GM19467 (cell line): ENCODE data around the gene SH3BP2.

Source experiments
- ATAC-seq: cut with Tn5 transposase; IDR thresholded peaks from one replicate; pipeline ENCODE4 v1.9.1; 2021; ENCODE audit warnings: mild to moderate bottlenecking, moderate library complexity; ENCODE audit not compliant: unreplicated experiment

SH3BP2 gene

DNA sequence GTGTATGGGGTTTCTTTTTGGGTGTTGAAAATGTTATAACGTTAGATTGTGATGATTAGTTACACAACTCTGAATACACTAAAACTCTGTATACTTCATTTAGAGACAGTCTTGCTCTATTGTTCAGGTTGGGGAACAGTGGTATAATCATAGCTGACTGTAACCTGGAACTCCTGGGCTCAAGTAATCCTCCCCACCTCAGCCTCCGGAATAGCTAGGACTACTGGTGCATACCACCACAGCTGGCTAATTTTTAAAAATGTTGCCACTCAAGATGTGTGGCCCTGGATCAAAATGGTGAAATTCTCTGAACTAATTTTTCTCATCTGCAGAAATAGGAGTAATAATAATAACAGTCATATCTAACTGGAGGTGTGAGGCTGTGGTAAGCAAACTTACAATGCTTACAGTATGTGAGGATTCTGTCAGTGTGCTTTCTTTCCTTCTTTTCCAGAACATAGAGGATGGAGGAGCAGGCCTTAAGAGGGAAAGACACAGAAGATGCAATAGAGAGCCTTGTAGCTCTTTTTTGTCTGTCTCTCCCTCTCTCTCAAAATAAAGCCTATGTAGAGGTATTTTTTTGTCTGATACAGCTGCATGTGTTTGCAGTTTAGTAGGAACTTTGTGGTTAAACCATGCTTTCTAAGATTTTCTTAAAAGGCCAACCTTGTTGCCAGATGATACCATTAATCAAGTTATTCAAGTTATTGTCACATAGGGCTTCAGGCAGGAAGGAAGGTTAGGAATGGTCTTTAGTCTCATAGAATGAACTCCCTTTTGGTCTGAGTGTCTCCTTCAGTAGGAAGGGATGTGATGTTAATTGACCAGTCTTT, 58.3 kb downstream of the SH3BP2 start:
- no peak for ATAC-seq

GRCh38 chr4:2852481-2852921, 59.6 kb downstream of the SH3BP2 start:
- peak; percentile 56 for ATAC-seq

GRCh38 chr4:2855584-2855983, 62.7 kb downstream of the SH3BP2 start:
- ATAC-seq: no peak

- no peak for ATAC-seq
Measured at GRCh38 chr4:2856266-2856665, 63.4 kb downstream of the SH3BP2 start.

DNA sequence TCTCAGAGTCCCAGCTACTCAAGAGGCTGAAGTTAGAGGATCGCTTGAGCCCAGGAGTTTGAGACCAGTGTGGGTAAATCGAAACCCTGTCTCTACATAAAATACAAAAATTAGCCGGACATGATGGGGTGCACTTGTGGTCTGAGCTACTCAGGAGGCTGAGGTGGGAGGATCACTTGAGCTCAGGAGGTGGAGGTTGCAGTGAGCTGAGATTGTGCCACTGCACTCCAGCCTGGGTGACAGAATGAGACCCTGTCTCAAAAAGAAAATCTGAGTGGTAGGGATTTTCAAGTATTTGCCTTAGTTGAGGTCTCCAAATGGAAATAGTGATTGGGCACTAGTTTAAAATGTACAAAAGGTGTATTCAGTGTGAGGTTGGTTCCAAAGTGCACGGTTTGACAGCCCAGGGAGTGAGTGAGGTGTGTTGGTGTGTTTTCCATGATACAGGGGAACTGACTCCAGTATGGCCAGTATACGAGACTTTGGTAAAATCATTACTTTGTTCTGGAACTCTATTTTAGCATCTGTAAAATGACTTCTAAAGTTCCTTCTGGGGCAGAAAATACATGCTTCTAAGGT, 64.6 kb downstream of the SH3BP2 start:
- ATAC-seq: no peak

GRCh38 chr4:2858451-2859217, 65.7 kb downstream of the SH3BP2 start:
- ATAC-seq: no peak

DNA sequence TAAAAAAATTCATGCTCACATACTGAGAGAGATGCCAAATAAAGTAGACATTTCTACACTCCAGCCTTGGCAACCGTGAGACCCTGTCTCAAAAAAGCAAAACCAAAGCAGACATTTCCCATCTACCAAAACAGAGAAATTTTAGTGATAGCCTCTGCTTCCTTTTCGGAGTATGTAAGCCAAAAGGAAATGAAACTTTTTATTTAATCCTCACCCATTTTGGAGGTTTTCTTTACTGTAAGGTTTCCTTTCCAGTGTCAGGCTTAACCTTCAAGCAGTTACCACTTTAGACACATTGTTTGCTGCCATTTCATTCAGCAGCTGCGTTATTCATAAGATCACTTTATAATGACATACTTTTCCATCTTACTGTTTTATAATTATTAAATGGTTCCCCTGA, 66.6 kb downstream of the SH3BP2 start:
- no peak for ATAC-seq

DNA sequence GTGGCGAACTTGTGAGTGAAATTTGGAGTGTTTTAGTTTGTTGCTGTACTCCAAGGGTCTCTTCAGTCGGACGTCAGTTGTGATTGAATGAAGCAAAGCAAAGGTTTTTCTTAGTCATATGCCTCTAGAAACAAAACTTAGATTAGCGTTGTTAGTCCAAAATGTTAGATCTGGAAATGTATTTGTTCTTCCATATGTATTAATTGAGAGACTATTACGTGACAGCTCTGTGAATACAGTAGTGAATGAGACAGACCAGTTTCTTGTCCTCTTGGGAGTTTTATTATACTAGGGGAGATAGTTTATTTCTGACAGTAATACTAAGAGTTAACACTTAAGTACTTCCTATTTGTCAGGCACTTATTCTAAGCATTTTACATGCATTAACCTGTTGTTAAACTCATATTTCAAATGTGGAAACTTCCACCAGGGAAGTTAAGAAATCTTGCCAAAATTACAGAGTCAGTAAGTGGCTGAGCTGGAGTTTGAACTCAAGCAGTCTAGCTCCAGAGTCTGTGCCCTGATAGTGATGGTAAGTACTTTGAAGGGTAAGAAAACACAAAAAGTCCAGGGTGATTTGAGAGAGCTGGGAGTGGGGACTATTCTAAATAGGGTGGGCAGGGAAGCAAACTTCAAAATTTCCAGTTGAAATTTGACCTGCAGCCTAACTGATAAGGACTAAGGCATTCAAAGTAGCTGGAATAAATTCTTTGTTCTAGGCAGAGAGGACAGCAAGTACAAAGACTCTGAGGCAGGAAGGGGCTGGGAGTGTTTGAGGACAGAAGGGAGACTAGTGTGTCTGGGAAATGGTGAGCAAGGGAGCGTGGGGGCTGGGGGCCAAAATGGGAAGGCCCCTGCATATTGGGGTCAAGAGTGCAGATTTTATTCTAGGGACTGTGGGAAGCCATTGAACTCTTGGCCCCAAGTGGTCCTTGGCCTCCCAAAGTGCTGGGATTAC, 67.8 kb downstream of the SH3BP2 start:
- no peak for ATAC-seq

DNA sequence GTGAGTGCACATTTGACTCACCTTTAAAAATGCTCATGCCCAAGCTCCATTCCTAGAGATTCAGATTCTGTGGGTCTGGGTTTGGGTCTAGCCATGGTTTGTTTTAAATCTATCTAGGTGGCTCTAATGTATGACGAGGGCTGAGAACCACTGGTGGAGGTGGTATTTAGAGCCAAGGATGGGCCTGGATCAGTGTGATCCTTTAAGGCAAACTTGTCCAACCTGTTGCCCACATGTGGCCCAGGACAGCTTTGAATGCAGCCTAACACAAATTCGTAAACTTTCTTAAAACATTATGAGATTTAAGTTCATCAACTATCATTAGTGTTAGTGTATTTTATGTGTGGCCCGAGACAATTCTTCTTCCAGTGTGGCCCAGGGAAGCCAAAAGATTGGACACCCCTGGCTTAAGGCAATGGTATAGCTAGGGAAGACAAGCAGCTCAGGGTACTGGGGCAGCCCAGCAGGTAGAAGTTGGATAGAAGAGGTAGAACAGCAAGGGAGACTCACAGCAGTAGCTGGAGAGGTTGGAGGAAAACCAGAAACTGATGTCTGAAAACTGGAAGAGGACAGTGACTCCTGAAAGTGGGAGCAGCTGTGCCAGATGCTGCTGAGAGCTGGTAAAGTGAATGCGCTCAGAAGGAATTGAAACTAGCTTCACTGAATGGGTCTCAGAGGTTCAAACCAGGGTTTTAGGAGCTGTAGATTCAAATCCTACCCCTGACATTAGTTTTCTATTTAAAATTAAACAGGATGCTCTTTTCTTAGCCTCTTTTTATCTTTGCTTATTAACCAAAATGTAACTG, 68.9 kb downstream of the SH3BP2 start:
- no peak for ATAC-seq

DNA sequence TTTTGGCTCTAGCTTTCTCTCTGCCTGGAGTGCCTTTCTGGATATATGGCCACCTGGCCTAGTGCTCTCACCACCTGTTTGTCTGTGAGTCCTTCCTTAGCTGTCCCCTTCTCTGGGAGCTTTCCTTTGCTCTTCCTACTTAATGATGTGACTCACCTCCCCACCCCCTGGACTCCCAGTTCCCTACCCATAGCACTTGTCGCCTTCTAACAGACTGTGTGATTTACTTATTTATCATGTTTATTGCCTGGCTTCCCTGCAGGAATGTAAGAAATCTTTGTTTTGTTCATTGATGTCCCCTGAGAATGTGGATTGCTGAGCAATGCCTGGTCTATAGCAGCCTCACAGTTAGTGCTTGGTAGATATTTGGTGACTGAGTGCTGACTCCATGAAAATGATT, 69.6 kb downstream of the SH3BP2 start:
- no peak for ATAC-seq

- ATAC-seq: no peak
Measured at GRCh38 chr4:2863649-2864048, 70.8 kb downstream of the SH3BP2 start.

GRCh38 chr4:2865196-2865780, 72.4 kb downstream of the SH3BP2 start:
- ATAC-seq: no peak

- ATAC-seq: no peak
Measured at GRCh38 chr4:2866160-2866861, 73.4 kb downstream of the SH3BP2 start.

- ATAC-seq: no peak
Measured at GRCh38 chr4:2866891-2867290, 74.0 kb downstream of the SH3BP2 start.

- ATAC-seq: no peak
Measured at GRCh38 chr4:2867758-2868491, 75.0 kb downstream of the SH3BP2 start.

DNA sequence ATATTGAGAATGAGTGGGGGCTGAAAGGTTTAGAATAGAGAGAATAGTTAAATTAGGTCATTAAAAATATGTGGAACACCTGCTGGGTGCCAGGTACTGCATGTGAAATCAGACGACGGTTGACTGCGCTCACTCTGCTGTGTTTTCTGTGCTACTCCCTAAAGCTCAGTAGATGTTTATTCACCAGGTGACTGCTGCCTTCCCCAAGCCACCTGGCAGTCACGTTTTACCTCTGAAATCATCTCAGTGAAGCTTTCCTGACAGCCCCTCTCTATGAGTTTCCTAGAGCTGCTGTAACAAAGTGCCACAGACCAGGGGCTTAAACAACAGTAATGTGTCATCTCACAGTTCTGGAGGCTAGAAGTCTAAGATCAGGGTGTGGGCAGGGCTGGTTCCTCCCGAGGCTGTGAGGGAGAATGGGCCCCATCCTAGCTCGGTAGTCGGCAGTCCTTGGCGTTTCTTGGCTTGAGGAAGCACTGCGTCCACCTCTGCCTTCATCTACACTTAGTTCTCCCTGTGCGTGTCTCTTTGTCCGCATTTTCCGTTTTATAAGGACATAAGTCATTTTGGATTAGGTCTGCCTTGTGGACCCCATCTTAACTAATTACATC, 76.1 kb downstream of the SH3BP2 start:
- no peak for ATAC-seq

DNA sequence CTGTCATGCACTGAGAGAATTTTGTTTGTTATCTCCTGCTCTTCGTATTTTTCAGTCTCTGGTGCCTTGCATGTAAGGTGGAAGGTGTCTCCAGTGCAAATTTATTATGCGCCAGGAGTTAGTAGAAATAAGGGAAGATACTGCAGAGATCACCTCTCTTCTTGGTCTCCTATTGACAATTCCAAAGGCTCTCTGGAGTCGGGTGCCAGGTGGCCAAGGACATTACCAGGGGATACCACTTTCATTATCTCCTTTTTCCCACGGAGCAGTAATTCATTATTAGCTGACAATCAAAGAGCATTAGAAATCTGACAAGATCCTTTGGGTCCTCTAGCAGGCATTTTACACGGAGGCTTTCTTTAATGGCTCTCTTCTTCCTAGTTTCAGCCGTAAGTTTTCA, 76.8 kb downstream of the SH3BP2 start:
- ATAC-seq: no peak

DNA sequence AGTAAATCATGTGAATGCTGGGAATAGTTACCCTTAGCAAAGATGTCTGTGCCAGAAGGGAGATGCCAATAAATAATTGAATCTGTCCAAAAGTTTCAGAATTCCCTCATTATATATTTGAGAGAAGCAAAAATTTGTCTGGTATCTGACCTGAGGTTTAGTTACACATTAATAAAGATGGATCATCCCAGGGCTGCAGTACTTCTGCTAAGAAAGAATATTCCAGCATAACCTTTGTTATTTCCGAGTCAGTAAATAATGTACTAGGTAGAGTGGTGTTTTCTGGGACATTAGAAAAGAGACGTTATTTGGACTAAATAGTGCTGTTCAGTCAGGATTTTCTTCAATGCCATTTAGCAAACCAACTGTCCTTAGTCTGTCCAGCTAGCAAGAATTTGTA, 77.2 kb downstream of the SH3BP2 start:
- no peak for ATAC-seq
